Type B pancreatic cell (in vitro differentiated cells): ENCODE data around the gene UGT1A5. TPM values are rescaled to one million over a fixed set of nuclear protein-coding genes. Genes with fewer than 3 reads are reported as not detected.
A peak's percentile ranks its signal among the peaks of the same experiment; 100 is the strongest.

Experiments
- DNase-seq: peaks from one replicate; pipeline ENCODE4 v3.0.0; 2021; ENCODE audit warnings: mixed read lengths; ENCODE audit not compliant: unreplicated experiment; ENCODE audit errors: extremely low spot score
- H3K27ac Mint-ChIP-seq: 2 replicates; pipeline ENCODE4 v1.8.0; 2021; ENCODE audit warnings: mild to moderate bottlenecking, mixed read lengths
- H3K27me3 Mint-ChIP-seq: 2 replicates; pipeline ENCODE4 v1.8.0; 2021; ENCODE audit warnings: mixed read lengths
- H3K36me3 Mint-ChIP-seq: 2 replicates; pipeline ENCODE4 v1.8.0; 2021; ENCODE audit warnings: mixed read lengths
- H3K4me1 Mint-ChIP-seq: one replicate; pipeline ENCODE4 v1.8.0; 2021; ENCODE audit warnings: mixed read lengths; ENCODE audit not compliant: unreplicated experiment
- H3K4me3 Mint-ChIP-seq: 2 replicates; pipeline ENCODE4 v1.8.0; 2021; ENCODE audit warnings: mild to moderate bottlenecking, mixed read lengths
- H3K9me3 Mint-ChIP-seq: 2 replicates; pipeline ENCODE4 v1.8.0; 2021; ENCODE audit warnings: mixed read lengths
- total RNA-seq: library from RNA; stranded (reverse); gene quantifications from 2 replicates; pipeline ENCODE4 v1.2.1, GENCODE V29; 2021; ENCODE audit warnings: low replicate concordance
- TF ChIP-seq, protein P1 (sequence below): fragments of 200-600 bp; sonication (generic); conservative IDR thresholded peaks from 2 replicates; pipeline ENCODE4 v1.5.0; 2021; ENCODE audit warnings: antibody characterized with exemption, mild to moderate bottlenecking

The UGT1A5 gene
- total RNA-seq, 1 donor from 2014 or later = not detected

- TF ChIP-seq, protein P1, sequence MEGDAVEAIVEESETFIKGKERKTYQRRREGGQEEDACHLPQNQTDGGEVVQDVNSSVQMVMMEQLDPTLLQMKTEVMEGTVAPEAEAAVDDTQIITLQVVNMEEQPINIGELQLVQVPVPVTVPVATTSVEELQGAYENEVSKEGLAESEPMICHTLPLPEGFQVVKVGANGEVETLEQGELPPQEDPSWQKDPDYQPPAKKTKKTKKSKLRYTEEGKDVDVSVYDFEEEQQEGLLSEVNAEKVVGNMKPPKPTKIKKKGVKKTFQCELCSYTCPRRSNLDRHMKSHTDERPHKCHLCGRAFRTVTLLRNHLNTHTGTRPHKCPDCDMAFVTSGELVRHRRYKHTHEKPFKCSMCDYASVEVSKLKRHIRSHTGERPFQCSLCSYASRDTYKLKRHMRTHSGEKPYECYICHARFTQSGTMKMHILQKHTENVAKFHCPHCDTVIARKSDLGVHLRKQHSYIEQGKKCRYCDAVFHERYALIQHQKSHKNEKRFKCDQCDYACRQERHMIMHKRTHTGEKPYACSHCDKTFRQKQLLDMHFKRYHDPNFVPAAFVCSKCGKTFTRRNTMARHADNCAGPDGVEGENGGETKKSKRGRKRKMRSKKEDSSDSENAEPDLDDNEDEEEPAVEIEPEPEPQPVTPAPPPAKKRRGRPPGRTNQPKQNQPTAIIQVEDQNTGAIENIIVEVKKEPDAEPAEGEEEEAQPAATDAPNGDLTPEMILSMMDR = no peak
- Mint-ChIP-seq H3K27me3 (peaks cover 8% of the 10 kb centered on the region), H3K9me3 (no peaks in the 10 kb centered on the region), H3K4me3 (no peak overlapping the region), H3K27ac (no peak overlapping the region), H3K4me1 (no peaks in the 10 kb centered on the region), H3K36me3 (no peaks in the 10 kb centered on the region)
- no peak for DNase-seq
These were observed 80.9 kb downstream of the UGT1A5 start for GRCh38 chr2:233793465-233794127.

- Mint-ChIP-seq H3K4me3 (no peak overlapping the region), H3K27me3 (peaks cover 8% of the 10 kb centered on the region), H3K36me3 (no peaks in the 10 kb centered on the region), H3K27ac (no peak overlapping the region), H3K4me1 (no peaks in the 10 kb centered on the region), H3K9me3 (no peaks in the 10 kb centered on the region)
- TF ChIP-seq, protein P1 = no peak
- DNase-seq = no peak
These were observed 81.5 kb downstream of the UGT1A5 start for GRCh38 chr2:233794128-233794658.

DNA sequence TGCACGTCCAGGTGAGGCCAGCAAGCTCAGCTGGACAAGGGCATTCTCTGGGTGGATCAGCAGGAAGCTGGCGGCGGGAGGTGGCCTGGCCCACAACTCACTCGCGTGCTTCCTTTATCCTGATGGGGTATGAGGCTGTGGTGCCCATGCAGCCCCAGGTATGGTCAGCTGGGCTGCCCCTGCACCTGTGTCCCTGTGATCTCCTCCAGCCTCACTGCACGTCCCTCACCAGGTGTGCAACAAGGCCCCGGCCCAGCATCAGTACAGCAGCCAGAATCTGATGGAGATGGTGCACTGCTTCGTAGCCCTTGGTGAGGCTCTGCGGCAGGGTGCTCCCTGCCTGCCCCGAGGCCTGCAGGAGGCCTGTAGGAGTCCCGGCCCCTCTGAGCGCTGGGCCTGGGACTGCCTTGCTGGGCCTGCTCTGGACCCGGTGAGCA is 83.0 kb downstream of the UGT1A5 start:
- Mint-ChIP-seq H3K9me3 (no peaks in the 10 kb centered on the region), H3K4me1 (no peaks in the 10 kb centered on the region), H3K36me3 (no peaks in the 10 kb centered on the region), H3K4me3 (no peak overlapping the region), H3K27me3 (peaks cover 7% of the 10 kb centered on the region), H3K27ac (no peak overlapping the region)
- DNase-seq = peak; percentile 55
- TF ChIP-seq, protein P1 = no peak

GRCh38 chr2:233796254-233796653 is 83.5 kb downstream of the UGT1A5 start:
- TF ChIP-seq, protein P1 = no peak
- DNase-seq = no peak

GRCh38 chr2:233798335-233799086 is 85.8 kb downstream of the UGT1A5 start:
- TF ChIP-seq, protein P1 = no peak
- peak; percentile 54 for DNase-seq
- H3K9me3 Mint-ChIP-seq = no peaks in the 10 kb centered on the region
- no peaks in the 10 kb centered on the region for H3K4me1 Mint-ChIP-seq
- H3K27ac Mint-ChIP-seq = no peak overlapping the region
- no peaks in the 10 kb centered on the region for H3K36me3 Mint-ChIP-seq
- no peak overlapping the region for H3K4me3 Mint-ChIP-seq
- peaks cover 10% of the 10 kb centered on the region for H3K27me3 Mint-ChIP-seq

More at GRCh38 chr2:233796254-233796653, 83.5 kb downstream of the UGT1A5 start:
- Mint-ChIP-seq H3K9me3 (no peaks in the 10 kb centered on the region), H3K36me3 (no peaks in the 10 kb centered on the region), H3K4me3 (no peak overlapping the region), H3K27ac (no peak overlapping the region), H3K27me3 (peaks cover 2% of the 10 kb centered on the region), H3K4me1 (no peaks in the 10 kb centered on the region)
